MCF 10A (cell line): Measurements from ENCODE around the gene PPP1CA. TPM values are rescaled to one million over a fixed set of nuclear protein-coding genes. Genes with fewer than 3 reads are reported as not detected.

Source experiments
- Bru-seq: library from RNA; stranded (reverse); fragments of 400-500 nt; gene quantifications from one replicate; lab custom pipeline; 2021; lab: Mats Ljungman, UMichigan
- BruChase-seq, 2 experiments: library from RNA; stranded (reverse); fragments of 400-500 nt; gene quantifications; one replicate each; lab custom pipeline; 2021; lab: Mats Ljungman, UMichigan
- BruUV-seq: library from RNA; stranded (reverse); fragments of 400-500 nt; replicated peaks from 2 replicates; lab custom pipeline; 2021; lab: Mats Ljungman, UMichigan
- CTCF ChIA-PET: fragments of 300-600 bp; sonication (Branson Sonifier 250); formaldehyde crosslinking; extraction: SDS; loops from one replicate; lab custom pipeline; 2021; ENCODE audit warnings: antibody characterized with exemption, inconsistent platforms; lab: Yijun Ruan, JAX
- POLR2A ChIA-PET: fragments of 300-600, 350-650 bp; sonication (Branson Sonifier 250); formaldehyde crosslinking; extraction: SDS; loops from one replicate; lab custom pipeline; 2020; ENCODE audit warnings: antibody characterized with exemption, inconsistent platforms; lab: Yijun Ruan, JAX
- DNase-seq: peaks from one replicate; pipeline ENCODE4 v3.0.0-alpha.2; 2018; ENCODE audit not compliant: unreplicated experiment
- H3K27ac Mint-ChIP-seq: one replicate; pipeline ENCODE4 v1.8.0; 2022; ENCODE audit warnings: mild to moderate bottlenecking, low read depth, mixed read lengths; ENCODE audit not compliant: unreplicated experiment
- H3K27me3 Mint-ChIP-seq: one replicate; pipeline ENCODE4 v1.8.0; 2022; ENCODE audit warnings: mixed read lengths; ENCODE audit not compliant: insufficient read depth, unreplicated experiment
- H3K36me3 Mint-ChIP-seq: one replicate; pipeline ENCODE4 v1.8.0; 2022; ENCODE audit warnings: mild to moderate bottlenecking, moderate library complexity, mixed read lengths; ENCODE audit not compliant: insufficient read depth, unreplicated experiment
- H3K4me1 Mint-ChIP-seq: one replicate; pipeline ENCODE4 v1.8.0; 2022; ENCODE audit warnings: mixed read lengths; ENCODE audit not compliant: insufficient read depth, unreplicated experiment
- H3K4me3 Mint-ChIP-seq: one replicate; pipeline ENCODE4 v1.8.0; 2022; ENCODE audit warnings: mild to moderate bottlenecking, moderate library complexity, mixed read lengths; ENCODE audit not compliant: unreplicated experiment
- H3K9me3 Mint-ChIP-seq: one replicate; pipeline ENCODE4 v1.8.0; 2022; ENCODE audit warnings: mixed read lengths; ENCODE audit not compliant: unreplicated experiment
- CTCF ChIP-seq: fragments of 200-600 bp; IDR thresholded peaks from one replicate; pipeline ENCODE4 v1.8.0; 2022; ENCODE audit warnings: antibody characterized with exemption, mild to moderate bottlenecking; ENCODE audit not compliant: unreplicated experiment
- intact Hi-C: fragments of 100-400 bp; cut with micrococcal nuclease; formaldehyde crosslinking; loops from 2 replicates; pipeline ENCODE4 v1.14.1; 2022
- long read RNA-seq: library from polyadenylated mRNA; stranded (forward); transcript quantifications from one replicate; pipeline ENCODE4 v2.0.0, GENCODE V29; 2022
- total RNA-seq: library from RNA; stranded (reverse); gene quantifications from 2 replicates; pipeline ENCODE4 v1.2.3, GENCODE V29; 2022

PPP1CA gene
- 123 and 143 TPM in 2 replicates for total RNA-seq
- percentile 68 among the genes with signal in this experiment for Bru-seq, nascent RNA
- percentile 94 among the genes with signal in this experiment for BruChase-seq, experiment 1, labeled RNA remaining after a 6-hour chase
- percentile 82 among the genes with signal in this experiment for BruChase-seq, experiment 2, labeled RNA remaining after a 2-hour chase
- long read RNA-seq, transcript PPP1CA-202 (6 exons, 1,054 nt) = minor isoform, 19 of 571 reads
- long read RNA-seq, transcript PPP1CA-203 (7 exons, 1,476 nt) = major isoform, 517 of 571 reads
- long read RNA-seq, transcript PPP1CA-204 (6 exons, 1,677 nt) = minor isoform, 16 of 571 reads
- long read RNA-seq, partial matches to known transcripts = 4 of 571 reads
- long read RNA-seq, other reads (novel, unspliced or antisense) = 10 of 571 reads

- Mint-ChIP-seq H3K4me1 (peaks cover 9% of the 10 kb centered on the region), H3K9me3 (no peaks in the 10 kb centered on the region), H3K36me3 (peaks cover 27% of the 10 kb centered on the region), H3K4me3 (peak within 1 kb of the TSS; percentile 71), H3K27me3 (no peaks in the 10 kb centered on the region), H3K27ac (no peak within 1 kb of the TSS)
- no TSS peak for BruUV-seq
- intact Hi-C loops = loop anchor here (1.0 kb wide), 2 partner anchors 68 to 105 kb away; partner anchors contain the start of gene TMEM134
- DNase-seq = peak; percentile 84
- CTCF ChIA-PET = interaction anchor here (0.5 to 2.0 kb wide), 20 partner anchors 9 to 786 kb away, joined by 3 to 11 read pairs (median 4); partner anchors contain the start of genes GPR152, RAD9A, RPS6KB2 and TMEM134
- TF ChIP-seq CTCF = peak; percentile 35
- POLR2A ChIA-PET = interaction anchor here (0.6 to 3.3 kb wide), 27 partner anchors 10 to 182 kb away, joined by 3 to 61 read pairs (median 4); partner anchors contain the start of genes AIP, ANKRD13D, CDK2AP2 and GSTP1
Observed at GRCh38 chr11:67401495-67402191, at the start of gene PPP1CA. PPP1CA (minus strand) TSS chr11:67401858; CDS start chr11:67401782, 76 bp downstream.

- no peak overlapping the region for H3K27ac Mint-ChIP-seq
- no peak overlapping the region for H3K4me3 Mint-ChIP-seq
- H3K27me3 Mint-ChIP-seq = no peaks in the 10 kb centered on the region
- CTCF ChIA-PET = interaction anchor here (0.7 kb wide), 1 partner anchor 128 kb away, joined by 3 read pairs; no protein-coding TSS in a partner anchor
- intact Hi-C loops = no loop called here
- no peaks in the 10 kb centered on the region for H3K9me3 Mint-ChIP-seq
- TF ChIP-seq CTCF = no peak
- no peak for DNase-seq
- BruUV-seq = no TSS peak
- H3K4me1 Mint-ChIP-seq = no peaks in the 10 kb centered on the region
- POLR2A ChIA-PET = interaction anchor here (0.7 kb wide), 1 partner anchor 23 kb away, joined by 3 read pairs; no protein-coding TSS in a partner anchor
- peaks cover 4% of the 10 kb centered on the region for H3K36me3 Mint-ChIP-seq
Observed at GRCh38 chr11:67450796-67451657, 49.4 kb upstream of the PPP1CA start.

GRCh38 chr11:67449116-67449844 lies 47.6 kb upstream of the PPP1CA start:
- ChIA-PET CTCF (interaction anchor here (0.6 to 0.8 kb wide), 2 partner anchors 53 to 75 kb away, joined by 3 to 4 read pairs; no protein-coding TSS in a partner anchor), POLR2A (interaction anchor here (0.6 kb wide), 2 partner anchors 9 to 12 kb away, joined by 3 to 4 read pairs; no protein-coding TSS in a partner anchor)
- intact Hi-C loops = no loop called here
- Mint-ChIP-seq H3K27ac (no peak overlapping the region), H3K4me1 (peaks cover 9% of the 10 kb centered on the region), H3K9me3 (no peaks in the 10 kb centered on the region), H3K36me3 (peaks cover 4% of the 10 kb centered on the region), H3K4me3 (no peak overlapping the region), H3K27me3 (no peaks in the 10 kb centered on the region)
- no TSS peak for BruUV-seq
- no peak for DNase-seq
- TF ChIP-seq CTCF = no peak
